CD14-positive monocyte (primary cell): ENCODE data around the gene CNTNAP2. TPM values are rescaled to one million over a fixed set of nuclear protein-coding genes. Genes with fewer than 3 reads are reported as not detected.

Source experiments
- DNase-seq, 3 donors: peaks; one replicate each; pipeline ENCODE4 v3.0.0-alpha.2; 2011 to 2022
- H2AFZ ChIP-seq: 2 replicates; pipeline ENCODE4 v1.6.0; 2012; ENCODE audit warnings: mild to moderate bottlenecking, low read depth, low read length, inconsistent platforms; ENCODE audit not compliant: insufficient read depth, poor library complexity, severe bottlenecking
- H3K27ac ChIP-seq, 2 donors: 1 replicate in 1 of 2; 2 replicates in 1 of 2; pipeline ENCODE4 v1.5.1; 2012 to 2013; ENCODE audit warnings: low read length in 2 of 2, control low read depth in 1 of 2, inconsistent platforms in 1 of 2, low read depth in 1 of 2, mild to moderate bottlenecking in 1 of 2
- H3K27me3 ChIP-seq, 2 donors: one replicate each; pipeline versions ENCODE4 v1.6.0 to v1.6.1; 2011 to 2013; ENCODE audit warnings: low read length in 2 of 2; ENCODE audit not compliant: control insufficient read depth in 2 of 2, insufficient read depth in 2 of 2
- H3K36me3 ChIP-seq, 2 donors: replicated peaks in 1 of 2; 1 replicate in 1 of 2; 2 replicates in 1 of 2; pipeline versions ENCODE4 v1.5.1 to v1.6.1; 2012 to 2013; ENCODE audit warnings: low read length in 2 of 2, control low read depth in 1 of 2, inconsistent platforms in 1 of 2, mild to moderate bottlenecking in 1 of 2; ENCODE audit not compliant: insufficient read depth in 2 of 2, control insufficient read depth in 1 of 2
- H3K4me1 ChIP-seq, 2 donors: 1 replicate in 1 of 2; 2 replicates in 1 of 2; pipeline versions ENCODE4 v1.5.1 to v1.6.1; 2012 to 2013; ENCODE audit warnings: low read length in 2 of 2, control low read depth in 1 of 2, inconsistent platforms in 1 of 2, mild to moderate bottlenecking in 1 of 2, moderate library complexity in 1 of 2; ENCODE audit not compliant: insufficient read depth in 2 of 2, control insufficient read depth in 1 of 2
- H3K4me2 ChIP-seq: replicated peaks from 2 replicates; pipeline ENCODE3; 2012; ENCODE audit warnings: low read length, moderate library complexity, mild to moderate bottlenecking; ENCODE audit not compliant: poor library complexity, severe bottlenecking; ENCODE audit errors: extremely low read depth
- H3K4me3 ChIP-seq, 3 experiments: fragments of 200-600 bp in 1 of 3; sonication (generic) in 1 of 3; replicated peaks in 1 of 3; 1 replicate in 2 of 3; 2 replicates in 1 of 3; pipeline ENCODE4 v1.5.1; 2011 to 2013; ENCODE audit warnings: low read length in 3 of 3, mild to moderate bottlenecking in 3 of 3, control low read depth in 2 of 3, low read depth in 2 of 3, inconsistent platforms in 1 of 3, moderate library complexity in 1 of 3
- H3K79me2 ChIP-seq: 2 replicates; pipeline ENCODE4 v1.6.0; 2012; ENCODE audit warnings: mild to moderate bottlenecking, control low read depth, inconsistent platforms, low read length, moderate library complexity; ENCODE audit not compliant: insufficient read depth
- H3K9ac ChIP-seq: 2 replicates; pipeline ENCODE4 v1.6.0; 2017; ENCODE audit warnings: low read length, mild to moderate bottlenecking; ENCODE audit not compliant: insufficient read depth, poor library complexity, severe bottlenecking
- H3K9me3 ChIP-seq, 2 donors: replicated peaks in 1 of 2; 1 replicate in 1 of 2; 2 replicates in 1 of 2; pipeline versions ENCODE4 v1.5.1 to v1.6.1; 2012 to 2013; ENCODE audit warnings: low read length in 2 of 2, control low read depth in 1 of 2; ENCODE audit not compliant: control insufficient read depth in 1 of 2, insufficient read depth in 1 of 2
- H4K20me1 ChIP-seq: 2 replicates; pipeline ENCODE4 v1.6.0; 2012; ENCODE audit warnings: mild to moderate bottlenecking, low read length, control low read depth, moderate library complexity; ENCODE audit not compliant: insufficient read depth
- H3K27ac Mint-ChIP-seq, 7 donors: one replicate each; pipeline ENCODE4 v1.8.0; 2020; ENCODE audit warnings: mild to moderate bottlenecking in 7 of 7, mixed read lengths in 7 of 7, moderate library complexity in 6 of 7, inconsistent platforms in 2 of 7
- H3K27me3 Mint-ChIP-seq, 3 donors: one replicate each; pipeline ENCODE4 v1.8.0; 2021 to 2022; ENCODE audit warnings: low read depth in 3 of 3, mild to moderate bottlenecking in 3 of 3, mixed read lengths in 3 of 3, moderate library complexity in 3 of 3, inconsistent platforms in 1 of 3
- H3K36me3 Mint-ChIP-seq, 2 donors: one replicate each; pipeline ENCODE4 v1.8.0; 2020; ENCODE audit warnings: mixed read lengths in 2 of 2, inconsistent platforms in 1 of 2, mild to moderate bottlenecking in 1 of 2
- H3K4me1 Mint-ChIP-seq: one replicate; pipeline ENCODE4 v1.8.0; 2020; ENCODE audit warnings: mild to moderate bottlenecking, mixed read lengths
- H3K4me3 Mint-ChIP-seq, 2 donors: one replicate each; pipeline ENCODE4 v1.8.0; 2020; ENCODE audit warnings: mild to moderate bottlenecking in 2 of 2, mixed read lengths in 2 of 2, moderate library complexity in 1 of 2
- H3K9me3 Mint-ChIP-seq, 7 donors: one replicate each; pipeline ENCODE4 v1.8.0; 2020 to 2022; ENCODE audit warnings: mixed read lengths in 7 of 7, mild to moderate bottlenecking in 6 of 7, moderate library complexity in 6 of 7, inconsistent platforms in 2 of 7
- CTCF ChIP-seq: fragments of 200-600 bp; IDR thresholded peaks from one replicate; pipeline ENCODE4 v1.8.0; 2022; ENCODE audit warnings: antibody characterized with exemption, mild to moderate bottlenecking
- WGBS: methylation state at CpG from one replicate; pipeline ENCODE4 v1.1.5; 2013; ENCODE audit warnings: missing lambda C conversion rate; ENCODE audit not compliant: insufficient coverage; 5-methylcytosine and 5-hydroxymethylcytosine counted together
- intact Hi-C, 2 donors: fragments of 100-400 bp; cut with micrococcal nuclease; formaldehyde crosslinking; loops; one replicate each; pipeline versions ENCODE4 v1.15.0 to v1.15.1; 2023
- polyA plus RNA-seq, 3 donors: library from polyadenylated mRNA; depleted of rRNA in 1 of 3; unstranded in 2 of 3; stranded (reverse) in 1 of 3; fragments of 300-500 nt in 2 of 3; fragments of >200 nt in 1 of 3; fragmentation: Illumina TruSeq in 2 of 3; gene quantifications; 1 replicate in 2 of 3; 2 replicates in 1 of 3; pipeline ENCODE4 v1.2.3, GENCODE V29; 2012 to 2021

The CNTNAP2 gene
- polyA plus RNA-seq, 3 donors, result 0.01 TPM; not detected in 2

GRCh38 chr7:148028165-148028564, 1911.6 kb downstream of the CNTNAP2 start:
- Histone ChIP-seq H3K4me2 (no peak overlapping the region), H4K20me1 (no peaks in the 10 kb centered on the region), H2AFZ (no peak overlapping the region), H3K4me3 (no peak overlapping the region), H3K9me3 (peaks cover 0 to 4% of the 10 kb centered on the region in 2 donors), H3K4me1 (no peaks in the 10 kb centered on the region), H3K36me3 (no peaks in the 10 kb centered on the region), H3K27me3 (no peaks in the 10 kb centered on the region), H3K27ac (no peak overlapping the region), H3K9ac (no peak overlapping the region), H3K79me2 (no peaks in the 10 kb centered on the region)
- Mint-ChIP-seq H3K4me1 (no peaks in the 10 kb centered on the region), H3K9me3 (peaks cover 0 to 8% (median 5%) of the 10 kb centered on the region in 7 donors), H3K27me3 (no peaks in the 10 kb centered on the region), H3K27ac (no peak overlapping the region), H3K36me3 (no peaks in the 10 kb centered on the region), H3K4me3 (no peak overlapping the region)
- intact Hi-C loops, result no loop called here
- 100% methylated on average over 1 of the region's 3 CpGs for WGBS
- TF ChIP-seq CTCF, result no peak
- DNase-seq, result no peak

GRCh38 chr7:148031019-148031418, 1914.4 kb downstream of the CNTNAP2 start:
- H3K27ac Mint-ChIP-seq, result no peak overlapping the region
- no peaks in the 10 kb centered on the region for H3K36me3 Mint-ChIP-seq
- Histone ChIP-seq H3K4me3 (no peak overlapping the region), H3K27ac (no peak overlapping the region), H3K4me1 (no peaks in the 10 kb centered on the region), H3K9ac (no peak overlapping the region), H3K36me3 (no peaks in the 10 kb centered on the region), H2AFZ (no peak overlapping the region), H3K27me3 (no peaks in the 10 kb centered on the region), H3K9me3 (peaks cover 0 to 4% of the 10 kb centered on the region in 2 donors), H4K20me1 (no peaks in the 10 kb centered on the region), H3K79me2 (no peaks in the 10 kb centered on the region), H3K4me2 (no peak overlapping the region)
- no peak for TF ChIP-seq CTCF
- DNase-seq, result no peak
- no peaks in the 10 kb centered on the region for H3K27me3 Mint-ChIP-seq
- intact Hi-C loops, result no loop called here
- peaks cover 0 to 12% (median 5%) of the 10 kb centered on the region in 7 donors for H3K9me3 Mint-ChIP-seq
- H3K4me1 Mint-ChIP-seq, result no peaks in the 10 kb centered on the region
- WGBS, result 80% methylated on average over 1 of the region's 2 CpGs
- no peak overlapping the region for H3K4me3 Mint-ChIP-seq
